HUES48 (cell line): ENCODE data around the gene ENPP6.

Source experiments
- H3K27ac ChIP-seq: one replicate; pipeline ENCODE4 v1.7.0; 2013; ENCODE audit warnings: low read depth, low read length, inconsistent platforms
- H3K27me3 ChIP-seq: 2 replicates; pipeline ENCODE4 v1.6.1; 2013; ENCODE audit warnings: mild to moderate bottlenecking, low read length; ENCODE audit not compliant: control insufficient read depth, insufficient read depth
- H3K36me3 ChIP-seq: 2 replicates; pipeline ENCODE4 v1.6.1; 2013; ENCODE audit warnings: low read length; ENCODE audit not compliant: control insufficient read depth, insufficient read depth
- H3K4me1 ChIP-seq: 2 replicates; pipeline ENCODE4 v1.6.1; 2013; ENCODE audit warnings: mild to moderate bottlenecking, low read length; ENCODE audit not compliant: control insufficient read depth, insufficient read depth
- H3K4me3 ChIP-seq: 2 replicates; pipeline ENCODE4 v1.5.1; 2013; ENCODE audit warnings: mild to moderate bottlenecking, low read depth, low read length
- H3K9ac ChIP-seq: 2 replicates; pipeline ENCODE4 v1.6.1; 2013; ENCODE audit warnings: mild to moderate bottlenecking, low read depth, low read length, moderate library complexity
- H3K9me3 ChIP-seq: 2 replicates; pipeline ENCODE4 v1.6.1; 2013; ENCODE audit warnings: low read length; ENCODE audit not compliant: control insufficient read depth, insufficient read depth

The ENPP6 gene

DNA sequence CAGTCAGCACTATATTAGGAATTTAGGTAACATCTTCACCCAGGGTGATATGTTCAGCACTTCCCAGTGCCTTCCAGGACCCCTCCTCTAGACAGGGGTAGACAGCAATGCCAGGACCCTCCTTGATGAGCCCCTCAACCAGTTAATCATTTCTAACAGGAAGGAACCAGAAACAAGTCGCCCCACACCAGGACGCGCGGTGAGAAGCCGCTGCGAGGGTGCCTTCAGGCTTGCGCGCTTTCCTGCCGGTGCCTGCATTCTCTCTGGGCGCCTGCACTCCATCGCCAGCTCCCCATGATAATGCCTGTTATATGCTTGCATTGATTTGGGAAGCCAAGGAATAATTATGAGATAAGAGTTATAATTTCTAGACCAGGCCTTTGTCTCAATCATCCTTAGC lies 116.0 kb downstream of the ENPP6 start:
- Histone ChIP-seq H3K27me3 (no peaks in the 10 kb centered on the region), H3K9me3 (no peaks in the 10 kb centered on the region), H3K36me3 (no peaks in the 10 kb centered on the region), H3K4me1 (peaks cover 4% of the 10 kb centered on the region; the same call in 1 of the 2 replicates), H3K27ac (no peak overlapping the region), H3K9ac (no peak overlapping the region), H3K4me3 (no peak overlapping the region)

DNA sequence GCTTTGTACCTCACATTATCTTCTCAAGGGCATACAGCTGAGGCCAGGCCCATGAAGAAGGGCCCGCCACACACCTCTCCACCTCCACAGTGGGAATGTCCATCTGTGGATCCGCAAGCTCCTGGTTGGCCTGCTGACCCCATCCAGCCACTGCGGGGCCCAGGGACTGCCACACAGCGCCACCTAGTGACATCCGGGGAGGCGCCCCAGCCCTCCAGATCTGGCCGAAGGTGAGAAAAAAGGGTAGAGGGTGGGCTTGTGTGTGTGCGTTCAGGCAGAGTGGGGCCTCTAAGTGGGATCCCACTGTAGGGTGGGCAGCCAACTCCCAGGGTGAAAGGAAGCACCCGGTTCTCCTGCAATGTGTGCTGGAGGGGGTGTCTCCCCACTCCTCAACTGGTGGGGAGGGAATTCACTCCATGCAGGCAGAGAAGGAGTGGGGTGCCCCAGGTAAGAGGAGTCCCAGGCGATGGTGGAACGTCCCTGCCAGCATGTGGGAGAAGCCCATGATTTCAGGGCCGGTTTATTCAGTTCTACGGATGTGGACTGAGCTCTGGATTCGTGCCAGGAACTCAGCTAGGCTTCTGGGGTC lies 117.3 kb downstream of the ENPP6 start:
- H3K27me3 ChIP-seq: 0 out of 2 replicates have a peak, but pooled peaks cover 3% of the 10 kb centered on the region
- no peaks in the 10 kb centered on the region for H3K36me3 ChIP-seq
- peaks cover 4% of the 10 kb centered on the region; the same call in 1 of the 2 replicates for H3K4me1 ChIP-seq
- no peak overlapping the region for H3K27ac ChIP-seq
- H3K4me3 ChIP-seq: no peak overlapping the region
- no peak overlapping the region for H3K9ac ChIP-seq
- H3K9me3 ChIP-seq: no peaks in the 10 kb centered on the region

DNA sequence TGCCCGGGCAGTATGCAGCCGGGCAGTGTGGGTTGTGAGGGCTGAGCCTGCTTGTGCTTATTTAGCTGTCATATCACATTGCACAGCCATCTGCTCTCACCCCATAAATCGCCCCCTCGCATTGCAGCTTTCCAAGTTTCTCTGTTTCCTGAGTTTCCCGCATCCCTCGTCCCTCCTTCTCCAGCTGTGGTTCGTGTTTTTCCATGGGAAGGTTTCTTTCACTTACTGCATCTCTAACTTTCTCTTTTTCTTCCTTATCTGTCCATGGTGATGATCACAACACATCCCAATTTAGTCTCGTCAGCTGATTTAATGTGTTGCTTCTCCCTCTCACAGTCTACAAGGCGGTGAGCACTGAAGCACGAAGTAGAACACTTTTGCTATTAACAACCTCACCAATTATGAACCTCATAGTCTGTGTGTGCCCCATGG lies 118.1 kb downstream of the ENPP6 start:
- Histone ChIP-seq H3K27me3 (0 out of 2 replicates have a peak, but pooled peaks cover 3% of the 10 kb centered on the region), H3K4me1 (peaks cover 4% of the 10 kb centered on the region; the same call in 1 of the 2 replicates), H3K4me3 (no peak overlapping the region), H3K9ac (no peak overlapping the region), H3K27ac (no peak overlapping the region), H3K36me3 (no peaks in the 10 kb centered on the region), H3K9me3 (no peaks in the 10 kb centered on the region)

DNA sequence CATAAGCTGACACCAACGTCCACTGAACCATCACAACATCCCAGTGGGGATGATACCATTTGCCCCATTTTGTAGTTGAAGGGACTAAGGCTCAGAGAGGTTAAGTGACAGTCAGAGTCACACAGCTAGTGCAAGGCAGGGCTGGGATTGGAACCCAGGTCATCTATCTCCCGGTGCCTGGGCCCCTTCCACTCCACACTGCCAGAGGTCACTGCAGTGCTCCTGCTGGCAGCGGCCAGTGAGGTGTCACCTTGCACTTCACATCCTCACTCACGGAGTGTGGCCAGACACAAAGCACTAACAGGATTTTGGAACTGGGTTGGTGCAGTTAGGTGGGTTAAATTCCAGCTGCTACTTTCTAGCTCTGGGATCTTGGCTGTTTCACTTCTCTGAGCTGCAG lies 118.7 kb downstream of the ENPP6 start:
- H3K4me3 ChIP-seq: no peak overlapping the region

DNA sequence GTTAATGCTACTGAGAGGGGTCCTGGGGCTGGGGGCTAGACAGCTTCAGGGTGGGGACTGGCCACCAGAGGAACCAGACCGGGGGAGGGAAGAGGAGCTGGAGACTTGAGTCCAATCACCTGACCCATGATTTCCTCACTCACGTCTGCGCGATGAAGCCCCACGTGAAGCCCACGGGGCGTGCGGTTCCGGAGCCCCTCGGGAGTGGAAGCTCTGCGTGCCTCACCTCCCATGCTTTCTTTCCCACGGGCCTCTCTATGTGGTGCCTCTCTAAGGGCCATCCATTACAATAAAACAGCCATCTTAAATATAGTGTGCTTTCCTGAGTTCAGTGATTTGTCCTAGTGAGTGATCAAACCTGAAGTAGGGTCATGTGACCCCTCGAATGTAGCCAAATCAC lies 119.9 kb downstream of the ENPP6 start:
- Histone ChIP-seq H3K36me3 (no peaks in the 10 kb centered on the region), H3K4me3 (no peak overlapping the region), H3K4me1 (no peaks in the 10 kb centered on the region), H3K9ac (no peak overlapping the region), H3K9me3 (no peaks in the 10 kb centered on the region), H3K27ac (no peak overlapping the region), H3K27me3 (0 out of 2 replicates have a peak, but pooled peaks cover 3% of the 10 kb centered on the region)

More for the DNA sequence above, 118.7 kb downstream of the ENPP6 start:
- Histone ChIP-seq H3K4me1 (peaks cover 2% of the 10 kb centered on the region; the same call in 1 of the 2 replicates), H3K27ac (no peak overlapping the region), H3K9me3 (no peaks in the 10 kb centered on the region), H3K9ac (no peak overlapping the region), H3K27me3 (0 out of 2 replicates have a peak, but pooled peaks cover 3% of the 10 kb centered on the region), H3K36me3 (no peaks in the 10 kb centered on the region)

DNA sequence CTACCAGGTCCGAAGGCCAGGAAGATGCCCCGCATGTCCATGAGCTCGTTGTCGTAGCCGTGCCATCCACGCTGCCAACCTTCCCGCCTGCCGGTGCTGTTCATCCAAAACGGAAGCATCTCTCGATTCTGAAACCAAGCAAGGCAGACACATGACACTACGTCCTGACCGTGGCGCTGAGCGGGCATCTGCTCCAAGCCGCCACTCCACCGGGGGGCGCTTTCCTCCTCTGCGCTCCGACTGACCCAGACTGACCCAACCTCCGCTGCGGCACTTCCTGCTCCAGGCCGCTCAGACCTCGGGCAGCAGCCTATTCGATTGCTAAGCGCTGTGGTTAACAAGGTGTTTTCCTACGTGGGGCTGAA lies 120.5 kb downstream of the ENPP6 start:
- Histone ChIP-seq H3K4me1 (no peaks in the 10 kb centered on the region), H3K9me3 (no peaks in the 10 kb centered on the region), H3K4me3 (no peak overlapping the region), H3K9ac (no peak overlapping the region), H3K27me3 (0 out of 2 replicates have a peak, but pooled peaks cover 3% of the 10 kb centered on the region), H3K36me3 (no peaks in the 10 kb centered on the region), H3K27ac (no peak overlapping the region)

DNA sequence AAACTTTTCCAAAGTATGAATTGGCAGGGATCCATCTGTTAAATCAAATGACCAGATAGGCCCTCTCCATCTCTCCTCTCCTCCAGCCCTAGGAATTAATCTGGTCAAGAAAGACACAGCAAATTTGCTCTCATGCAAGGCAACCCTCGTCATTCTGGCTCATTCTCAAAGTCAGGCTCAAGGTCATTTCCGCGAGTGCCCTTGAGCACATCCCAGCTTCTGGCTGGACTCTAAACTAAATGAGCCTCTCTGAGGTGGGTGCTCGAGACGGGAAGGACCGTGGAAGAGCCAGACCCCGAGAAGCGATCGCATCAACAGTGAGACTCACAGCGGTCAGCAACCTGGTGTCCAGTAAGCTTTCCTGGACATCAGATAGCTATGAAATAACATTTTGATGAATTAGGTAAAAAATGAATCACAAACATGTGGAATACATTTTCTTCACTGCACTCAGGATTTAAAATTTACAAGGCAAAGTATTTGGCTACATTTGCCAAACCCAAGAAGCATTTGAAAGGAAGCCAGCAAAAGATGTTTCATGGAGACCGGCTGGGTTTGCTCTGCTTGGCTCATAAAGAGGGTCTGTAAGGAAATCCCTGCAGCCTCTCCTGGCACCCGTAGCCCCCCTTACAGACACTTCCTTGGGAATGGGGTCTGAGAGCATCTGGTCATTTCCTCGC lies 121.0 kb downstream of the ENPP6 start:
- Histone ChIP-seq H3K4me3 (no peak overlapping the region), H3K9me3 (no peaks in the 10 kb centered on the region), H3K36me3 (no peaks in the 10 kb centered on the region), H3K9ac (no peak overlapping the region), H3K27me3 (0 out of 2 replicates have a peak, but pooled peaks cover 3% of the 10 kb centered on the region), H3K27ac (no peak overlapping the region), H3K4me1 (no peaks in the 10 kb centered on the region)

DNA sequence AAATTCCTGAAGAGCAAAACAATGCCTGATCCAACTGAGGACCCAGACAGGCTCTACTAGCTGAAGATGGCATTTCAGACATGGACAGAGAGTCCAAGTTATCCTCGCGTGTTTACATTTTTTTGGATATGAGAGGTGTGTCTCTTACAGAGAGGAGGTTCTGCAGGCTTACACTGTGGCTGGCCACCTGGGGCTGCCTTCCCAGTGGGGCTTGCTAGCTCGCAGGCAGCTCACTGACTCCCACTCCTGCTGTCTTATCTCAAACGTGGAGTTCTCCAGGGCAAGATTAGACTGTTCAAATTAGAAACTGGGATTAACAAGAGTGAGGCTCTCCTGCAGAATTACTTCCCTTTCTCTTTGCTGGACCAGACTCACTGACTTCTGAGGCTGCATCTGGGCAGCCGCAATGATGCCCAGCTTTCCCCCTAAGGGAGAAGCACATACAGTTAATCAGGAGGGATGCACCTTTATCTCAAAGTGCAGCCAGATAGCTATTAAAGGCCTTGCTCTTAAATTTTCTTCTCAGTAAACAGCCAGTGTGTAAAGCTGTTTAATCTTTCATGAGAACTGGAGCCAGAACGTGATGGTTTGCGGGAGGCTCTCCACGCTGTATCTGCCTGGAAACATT lies 123.0 kb downstream of the ENPP6 start:
- Histone ChIP-seq H3K9me3 (no peaks in the 10 kb centered on the region), H3K27ac (no peak overlapping the region), H3K9ac (no peak overlapping the region), H3K36me3 (no peaks in the 10 kb centered on the region), H3K27me3 (0 out of 2 replicates have a peak, but pooled peaks cover 3% of the 10 kb centered on the region), H3K4me3 (no peak overlapping the region), H3K4me1 (no peaks in the 10 kb centered on the region)

DNA sequence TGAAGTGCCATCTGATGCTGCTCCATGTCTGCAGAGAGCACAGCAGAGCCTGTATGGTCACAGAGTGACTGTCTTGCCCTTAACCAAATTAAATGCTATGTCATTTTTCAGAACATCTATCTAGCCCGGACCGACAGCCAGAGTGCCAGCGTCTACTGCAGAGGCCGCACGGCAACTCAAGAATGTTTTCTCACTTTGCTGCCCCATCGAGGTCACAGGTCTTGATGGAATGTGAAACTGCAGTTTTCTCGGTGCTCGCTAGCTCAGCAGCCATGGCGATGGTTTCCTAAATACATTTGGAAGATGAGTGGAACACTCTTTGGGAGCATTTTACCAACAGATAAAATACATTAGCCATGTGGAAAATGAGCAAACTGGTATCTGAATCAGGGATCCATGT lies 125.7 kb downstream of the ENPP6 start:
- Histone ChIP-seq H3K9ac (no peak overlapping the region), H3K36me3 (no peaks in the 10 kb centered on the region), H3K27me3 (0 out of 2 replicates have a peak, but pooled peaks cover 3% of the 10 kb centered on the region), H3K27ac (no peak overlapping the region), H3K9me3 (no peaks in the 10 kb centered on the region), H3K4me3 (no peak overlapping the region), H3K4me1 (no peaks in the 10 kb centered on the region)

DNA sequence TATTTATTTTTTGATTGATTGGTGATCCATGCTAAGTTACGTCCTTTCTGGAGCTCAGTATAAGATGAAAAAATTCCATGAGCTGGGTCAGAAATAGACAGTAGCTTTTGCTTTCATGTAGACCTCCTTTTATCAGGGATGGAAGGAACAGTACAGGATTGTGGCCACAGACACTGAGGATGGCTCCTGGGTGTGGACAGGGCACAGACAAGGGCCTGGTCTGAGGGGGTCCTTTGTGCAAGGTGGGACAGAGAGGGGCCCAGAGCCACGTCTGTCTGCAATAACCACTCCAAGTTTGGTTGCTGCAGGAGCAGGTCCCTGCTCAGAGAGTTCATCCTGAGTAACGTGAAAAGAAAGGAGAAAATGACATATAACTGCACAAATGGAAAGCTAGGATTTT lies 127.1 kb downstream of the ENPP6 start:
- H3K4me3 ChIP-seq: no peak overlapping the region
- no peaks in the 10 kb centered on the region for H3K27me3 ChIP-seq
- no peak overlapping the region for H3K27ac ChIP-seq
- no peaks in the 10 kb centered on the region for H3K36me3 ChIP-seq
- no peaks in the 10 kb centered on the region for H3K4me1 ChIP-seq
- H3K9ac ChIP-seq: no peak overlapping the region
- H3K9me3 ChIP-seq: no peaks in the 10 kb centered on the region

DNA sequence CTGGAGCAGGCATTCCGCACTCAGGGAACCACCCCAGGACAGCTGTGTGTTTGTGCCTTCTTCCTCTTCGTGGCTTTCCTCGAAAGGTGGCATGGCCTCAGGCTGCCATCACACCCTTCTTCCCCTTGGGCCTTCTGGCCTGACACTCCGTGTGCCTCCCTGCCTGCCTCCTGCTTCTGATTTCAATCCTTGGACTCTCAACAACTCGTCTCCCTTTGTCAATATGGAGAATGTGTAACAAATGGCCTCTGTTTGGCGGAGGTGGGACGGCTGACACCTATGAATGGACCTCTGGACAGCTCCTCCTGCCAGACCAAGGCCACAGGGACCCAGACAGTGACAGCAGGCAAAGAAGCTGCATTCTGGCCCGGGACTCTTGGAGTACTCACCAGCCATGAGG lies 137.0 kb downstream of the ENPP6 start:
- H3K9me3 ChIP-seq: no peaks in the 10 kb centered on the region
- H3K27ac ChIP-seq: no peak overlapping the region
- H3K4me3 ChIP-seq: no peak overlapping the region
- H3K27me3 ChIP-seq: no peaks in the 10 kb centered on the region
- H3K4me1 ChIP-seq: no peaks in the 10 kb centered on the region
- H3K9ac ChIP-seq: no peak overlapping the region
- no peaks in the 10 kb centered on the region for H3K36me3 ChIP-seq
